ENCODE data around the gene ARL1.

- TF ChIP-seq CTCF (conservative IDR thresholded peaks at IDR 0.05; ENCODE audit: low read length) (no peak), EZH2phosphoT487 (IDR thresholded peaks at IDR 0.05; ENCODE audit: borderline replicate concordance, low read depth, low read length) (no peak)
Observed at GRCh38 chr12:101379149-101379548, 28.4 kb downstream of the ARL1 start.

Data from OCI-LY7 (cell line).